ENCODE measurements around the gene OLA1.

The OLA1 gene

GRCh38 chr2:174026122-174026845 lies 222.0 kb downstream of the OLA1 start:
- no peak for DNase-seq

DNA sequence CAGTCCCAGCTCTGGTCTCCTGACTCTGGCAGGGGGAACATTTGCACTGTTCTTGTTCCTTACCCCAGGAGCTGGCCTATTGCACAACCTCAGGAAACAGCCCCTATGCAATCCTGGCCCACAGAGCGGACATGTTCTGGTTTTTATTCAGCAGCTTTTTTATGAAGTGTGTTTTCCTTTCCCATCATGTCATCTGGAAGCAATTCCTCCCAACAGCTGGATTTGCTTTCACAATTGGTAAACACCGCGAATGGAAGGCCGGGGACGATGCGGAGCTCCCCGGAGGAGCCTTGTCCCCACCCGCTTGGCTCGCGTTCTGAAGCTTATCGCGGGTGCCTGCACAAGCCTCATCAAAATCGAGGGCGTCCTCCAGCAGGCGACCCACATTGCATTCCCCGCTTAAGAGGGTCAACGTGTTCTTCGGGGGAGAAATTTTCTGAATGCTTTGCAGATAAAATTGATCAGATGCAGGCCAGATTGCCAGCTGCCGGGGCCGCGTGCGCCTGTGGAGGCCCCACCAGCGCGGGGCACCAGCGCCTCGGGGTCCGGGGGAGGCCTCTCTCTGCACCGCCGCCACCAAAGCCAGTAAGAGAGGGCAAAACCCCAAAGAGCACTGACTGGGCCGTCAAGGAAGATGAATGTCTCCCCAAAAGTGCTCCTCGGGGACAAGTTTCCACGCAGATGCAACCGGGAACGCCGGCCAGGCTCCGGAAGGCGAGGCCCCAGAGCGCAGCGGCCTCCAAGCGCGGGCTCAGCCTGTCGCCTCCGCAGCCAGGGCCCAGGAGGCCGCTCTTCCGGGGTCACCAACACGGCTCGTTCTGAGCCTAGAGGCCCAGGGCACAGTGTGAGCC lies 222.8 kb downstream of the OLA1 start:
- DNase-seq = no peak

GRCh38 chr2:174024524-174025270 lies 223.6 kb downstream of the OLA1 start:
- DNase-seq = no peak

GRCh38 chr2:174023591-174024523 lies 224.5 kb downstream of the OLA1 start:
- no peak for DNase-seq
